AG09319 (cell line): ENCODE results near the gene MYBPH.
A peak's percentile ranks its signal among the peaks of the same experiment; 100 is the strongest.

Experiments used
- DNase-seq: peaks from one replicate; pipeline ENCODE4 v3.0.0-alpha.2; 2010; ENCODE audit warnings: low read depth; ENCODE audit errors: extremely low read depth
- CTCF ChIP-seq: IDR thresholded peaks from 2 replicates; pipeline ENCODE4 v1.5.1; 2011; ENCODE audit warnings: low read depth, mild to moderate bottlenecking, inconsistent platforms, low read length, moderate library complexity

The MYBPH gene

GRCh38 chr1:203174324-203174985, 1.2 kb downstream of the MYBPH start:
- DNase-seq, result no peak
- TF ChIP-seq CTCF, result no peak

DNA sequence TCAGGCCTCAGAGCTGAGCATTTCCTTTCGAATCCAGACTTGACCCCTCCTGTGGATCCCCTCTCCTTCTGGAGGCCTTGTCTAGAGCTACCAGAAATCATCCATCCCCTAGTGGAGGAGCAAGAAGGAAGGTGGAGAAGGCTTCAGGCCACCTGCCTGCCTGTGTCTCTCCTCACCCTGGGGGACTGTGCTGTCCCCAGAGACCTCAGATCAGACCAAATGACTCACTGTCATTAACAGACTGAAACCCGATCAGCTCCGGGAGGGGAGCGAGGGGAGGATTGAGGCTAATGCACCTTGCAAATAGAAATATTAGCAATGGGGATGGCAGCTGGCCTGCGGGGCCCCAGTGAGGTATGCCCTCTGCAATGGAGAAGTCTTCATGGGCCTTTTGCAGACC, 2.1 kb downstream of the MYBPH start:
- no peak for TF ChIP-seq CTCF
- no peak for DNase-seq

GRCh38 chr1:203173011-203173555, 2.5 kb downstream of the MYBPH start:
- no peak for DNase-seq
- no peak for TF ChIP-seq CTCF

- DNase-seq, result no peak
- TF ChIP-seq CTCF, result peak; percentile 93
Observed at GRCh38 chr1:203172184-203173010, 3.2 kb downstream of the MYBPH start.

DNA sequence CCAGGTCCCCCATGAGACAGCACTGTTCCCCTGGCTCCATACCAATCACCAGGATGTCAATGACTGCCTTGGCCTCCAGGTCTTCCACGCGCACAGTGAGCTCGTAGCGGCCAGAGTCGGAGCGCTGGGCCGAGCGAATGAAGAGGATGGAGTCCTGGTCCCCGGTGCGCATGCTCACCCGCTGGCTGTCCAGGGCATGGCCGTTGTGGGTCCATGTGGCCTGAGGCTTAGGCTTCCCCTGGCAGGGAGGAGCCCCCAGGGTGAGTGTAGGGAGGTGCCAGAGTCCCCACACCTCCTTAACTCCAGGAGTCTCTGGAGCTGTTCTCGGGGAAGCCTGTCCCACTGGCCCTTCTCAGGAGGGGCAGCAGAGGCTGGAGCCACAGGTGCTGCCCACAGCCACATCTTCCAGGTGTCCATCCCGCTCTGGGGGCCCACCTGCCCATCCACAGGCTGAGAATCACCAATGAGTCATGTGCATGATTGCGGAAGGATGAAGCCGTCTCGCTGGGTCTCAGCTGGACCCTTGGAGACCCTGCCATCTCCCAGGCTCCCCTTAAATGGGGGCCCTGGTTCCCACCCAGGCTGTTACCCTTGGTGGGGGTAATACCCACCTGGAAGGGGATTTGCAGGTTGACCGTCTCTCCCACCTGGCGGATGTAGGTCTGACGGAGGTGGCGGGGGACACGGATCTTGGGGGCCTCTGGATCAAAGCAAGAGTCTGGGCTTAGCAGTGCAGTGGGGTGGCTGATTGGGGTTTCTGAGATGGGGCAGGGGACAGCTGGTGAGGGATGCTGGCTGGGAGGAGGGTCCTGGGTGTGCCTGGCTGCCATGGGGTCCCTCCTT, 4.1 kb downstream of the MYBPH start:
- no peak for TF ChIP-seq CTCF
- DNase-seq, result no peak

DNA sequence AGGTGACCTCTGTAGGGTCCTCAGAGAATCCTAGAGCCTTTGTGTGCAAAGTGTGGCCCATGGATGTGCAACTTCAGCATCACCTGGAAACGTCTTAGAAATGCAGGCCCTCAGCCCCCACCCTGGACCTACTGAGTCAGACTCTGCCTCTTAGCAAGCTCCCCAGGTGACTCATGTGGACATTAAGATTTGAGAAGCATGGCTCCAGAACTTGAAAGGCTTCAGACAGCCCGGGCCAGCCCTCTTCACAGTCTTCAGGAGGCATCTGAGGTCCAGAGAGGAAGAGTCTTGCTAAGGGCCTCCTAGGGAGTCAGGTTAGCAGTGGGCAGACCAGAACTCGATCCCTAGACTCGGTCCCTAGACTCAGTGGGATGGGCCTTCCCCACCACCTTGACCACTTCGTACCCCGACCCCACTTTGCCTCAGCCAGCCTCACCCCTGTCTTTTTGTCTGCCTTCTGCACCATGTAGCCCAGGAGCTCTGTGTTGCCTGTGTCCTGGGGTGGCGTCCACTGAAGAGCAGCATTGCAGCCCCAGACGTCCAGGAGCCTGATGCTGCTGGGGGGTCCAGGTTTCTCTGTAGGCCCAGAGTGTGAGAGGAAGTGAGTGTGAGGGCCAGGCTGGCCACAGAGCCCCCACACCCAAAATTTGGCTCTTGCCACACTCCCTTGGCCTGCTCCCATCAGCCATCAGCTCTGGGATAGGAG, 4.8 kb downstream of the MYBPH start:
- no peak for DNase-seq
- TF ChIP-seq CTCF, result no peak
